ENCODE data around the gene C2orf92. TPM values are rescaled to one million over a fixed set of nuclear protein-coding genes. Genes with fewer than 3 reads are reported as not detected.

Gene C2orf92
- total and polyA plus RNA-seq, 4 donors = 9.2 to 23.2 (median 13.7) TPM

DNA sequence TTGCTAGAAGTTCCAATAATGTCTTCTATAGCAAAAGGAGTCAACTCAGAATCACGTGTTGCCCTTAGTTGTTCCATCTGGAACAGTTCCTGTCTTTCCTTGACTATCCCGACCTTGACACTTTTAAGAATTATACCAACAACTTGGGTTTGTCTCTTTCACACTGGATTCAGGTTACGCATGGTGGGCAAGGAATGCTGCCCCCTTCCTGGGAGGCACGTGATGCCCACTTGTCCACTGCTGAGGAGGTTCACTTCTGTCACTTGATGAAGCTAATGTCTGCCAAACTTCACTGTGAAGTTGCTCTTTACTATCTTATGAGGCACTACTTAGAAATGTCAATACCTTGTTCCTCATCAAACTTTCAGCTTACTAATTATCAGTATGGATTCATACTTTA lies 18.4 kb upstream of the C2orf92 start:
- no peak for DNase-seq (ENCODE audit: low read depth in 4 of 6, low spot score in 6 of 6)
- no peak overlapping the region for H3K4me3 ChIP-seq (ENCODE audit: low read depth, low read length)
- no peaks in the 10 kb centered on the region for H3K27me3 ChIP-seq (ENCODE audit: control insufficient read depth, insufficient read depth, low read length)
- H3K4me1 ChIP-seq (ENCODE audit: control insufficient read depth, insufficient read depth, low read length) = peaks cover 8% of the 10 kb centered on the region
- 85% methylated on average over 4 of the region's 4 CpGs for WGBS (ENCODE audit: insufficient coverage)
- no peak overlapping the region for H3K27ac ChIP-seq (ENCODE audit: low read depth, low read length)
- H3K9me3 ChIP-seq (ENCODE audit: control insufficient read depth, insufficient read depth, low read length) = no peaks in the 10 kb centered on the region
- peaks cover 47% of the 10 kb centered on the region for H3K36me3 ChIP-seq (ENCODE audit: control insufficient read depth, insufficient read depth, low read length)

DNA sequence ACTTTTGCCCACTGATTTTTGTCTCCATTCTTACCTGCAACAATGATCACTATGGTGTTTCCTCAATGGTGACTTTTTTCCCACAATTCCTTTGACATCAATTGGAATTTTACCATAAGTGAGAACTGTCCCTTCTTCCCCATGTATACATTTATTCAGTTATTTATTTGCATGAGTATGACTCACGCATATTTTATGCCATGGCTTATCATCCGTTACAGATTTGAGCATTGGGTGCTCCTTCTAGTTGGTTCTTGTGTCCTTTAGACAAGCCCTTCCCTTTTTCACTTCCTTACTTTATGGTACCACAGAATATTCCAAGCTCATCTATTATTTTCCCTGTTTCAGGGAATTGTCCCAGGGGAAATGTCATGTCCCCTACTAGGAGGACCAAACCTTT lies 16.0 kb upstream of the C2orf92 start:
- WGBS (ENCODE audit: insufficient coverage) = 100% methylated on average over 2 of the region's 2 CpGs
- H3K9me3 ChIP-seq (ENCODE audit: control insufficient read depth, insufficient read depth, low read length) = no peaks in the 10 kb centered on the region
- no peaks in the 10 kb centered on the region for H3K4me1 ChIP-seq (ENCODE audit: control insufficient read depth, insufficient read depth, low read length)
- no peak for DNase-seq (ENCODE audit: low read depth in 4 of 6, low spot score in 6 of 6)
- H3K4me3 ChIP-seq (ENCODE audit: low read depth, low read length) = no peak overlapping the region
- peaks cover 56% of the 10 kb centered on the region for H3K36me3 ChIP-seq (ENCODE audit: control insufficient read depth, insufficient read depth, low read length)
- no peak overlapping the region for H3K27ac ChIP-seq (ENCODE audit: low read depth, low read length)
- no peaks in the 10 kb centered on the region for H3K27me3 ChIP-seq (ENCODE audit: control insufficient read depth, insufficient read depth, low read length)

GRCh38 chr2:97653874-97654273 lies 15.6 kb upstream of the C2orf92 start:
- peaks cover 59% of the 10 kb centered on the region for H3K36me3 ChIP-seq (ENCODE audit: control insufficient read depth, insufficient read depth, low read length)
- no peaks in the 10 kb centered on the region for H3K9me3 ChIP-seq (ENCODE audit: control insufficient read depth, insufficient read depth, low read length)
- no peak for DNase-seq (ENCODE audit: low read depth in 4 of 6, low spot score in 6 of 6)
- no peaks in the 10 kb centered on the region for H3K4me1 ChIP-seq (ENCODE audit: control insufficient read depth, insufficient read depth, low read length)
- no peak overlapping the region for H3K27ac ChIP-seq (ENCODE audit: low read depth, low read length)
- H3K27me3 ChIP-seq (ENCODE audit: control insufficient read depth, insufficient read depth, low read length) = no peaks in the 10 kb centered on the region
- WGBS (ENCODE audit: insufficient coverage) = no CpG with 5 or more reads among the region's 1 CpG
- H3K4me3 ChIP-seq (ENCODE audit: low read depth, low read length) = no peak overlapping the region

DNA sequence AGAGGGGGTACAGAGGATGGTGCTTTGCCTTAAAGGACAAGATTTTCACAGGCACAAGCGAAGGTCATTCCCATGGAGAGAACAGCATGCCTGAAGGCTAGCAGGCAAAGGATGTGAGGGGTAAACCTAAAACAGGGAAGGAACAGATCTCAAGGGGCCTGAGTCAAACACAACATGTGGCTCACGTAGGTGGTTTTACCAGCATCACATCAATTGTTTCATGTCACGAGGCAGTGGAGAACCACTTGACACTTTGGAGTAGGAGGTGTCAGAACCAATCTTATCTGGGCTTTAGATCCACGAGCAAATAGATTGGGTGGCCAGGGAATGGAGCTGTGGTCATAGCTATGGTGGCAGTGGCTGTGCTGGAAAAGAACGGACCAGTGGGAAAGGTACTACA lies 15.2 kb upstream of the C2orf92 start:
- no peaks in the 10 kb centered on the region for H3K4me1 ChIP-seq (ENCODE audit: control insufficient read depth, insufficient read depth, low read length)
- H3K4me3 ChIP-seq (ENCODE audit: low read depth, low read length) = no peak overlapping the region
- H3K36me3 ChIP-seq (ENCODE audit: control insufficient read depth, insufficient read depth, low read length) = peaks cover 60% of the 10 kb centered on the region
- no peaks in the 10 kb centered on the region for H3K27me3 ChIP-seq (ENCODE audit: control insufficient read depth, insufficient read depth, low read length)
- WGBS (ENCODE audit: insufficient coverage) = 97% methylated on average over 4 of the region's 5 CpGs
- H3K27ac ChIP-seq (ENCODE audit: low read depth, low read length) = no peak overlapping the region
- DNase-seq (ENCODE audit: low read depth in 4 of 6, low spot score in 6 of 6) = no peak
- H3K9me3 ChIP-seq (ENCODE audit: control insufficient read depth, insufficient read depth, low read length) = no peaks in the 10 kb centered on the region

GRCh38 chr2:97654791-97655190 lies 14.7 kb upstream of the C2orf92 start:
- H3K27me3 ChIP-seq (ENCODE audit: control insufficient read depth, insufficient read depth, low read length) = no peaks in the 10 kb centered on the region
- H3K27ac ChIP-seq (ENCODE audit: low read depth, low read length) = no peak overlapping the region
- 100% methylated on average over 2 of the region's 2 CpGs for whole genome bisulfite sequencing (ENCODE audit: insufficient coverage)
- no peak for DNase-seq (ENCODE audit: low read depth in 4 of 6, low spot score in 6 of 6)
- no peaks in the 10 kb centered on the region for H3K9me3 ChIP-seq (ENCODE audit: control insufficient read depth, insufficient read depth, low read length)
- peaks cover 60% of the 10 kb centered on the region for H3K36me3 ChIP-seq (ENCODE audit: control insufficient read depth, insufficient read depth, low read length)
- H3K4me3 ChIP-seq (ENCODE audit: low read depth, low read length) = no peak overlapping the region
- no peaks in the 10 kb centered on the region for H3K4me1 ChIP-seq (ENCODE audit: control insufficient read depth, insufficient read depth, low read length)

- DNase-seq (ENCODE audit: low read depth in 4 of 6, low spot score in 6 of 6) = no peak
- Histone ChIP-seq H3K4me3 (ENCODE audit: low read depth, low read length) (no peak overlapping the region), H3K4me1 (ENCODE audit: control insufficient read depth, insufficient read depth, low read length) (peaks cover 11% of the 10 kb centered on the region), H3K27me3 (ENCODE audit: control insufficient read depth, insufficient read depth, low read length) (no peaks in the 10 kb centered on the region), H3K27ac (ENCODE audit: low read depth, low read length) (no peak overlapping the region), H3K36me3 (ENCODE audit: control insufficient read depth, insufficient read depth, low read length) (peaks cover 69% of the 10 kb centered on the region), H3K9me3 (ENCODE audit: control insufficient read depth, insufficient read depth, low read length) (no peaks in the 10 kb centered on the region)
- WGBS (ENCODE audit: insufficient coverage) = 93% methylated on average over 4 of the region's 7 CpGs
Observed at GRCh38 chr2:97656129-97656755, 13.3 kb upstream of the C2orf92 start.

GRCh38 chr2:97656905-97657587 lies 12.5 kb upstream of the C2orf92 start:
- Histone ChIP-seq H3K4me3 (ENCODE audit: low read depth, low read length) (no peak overlapping the region), H3K9me3 (ENCODE audit: control insufficient read depth, insufficient read depth, low read length) (no peaks in the 10 kb centered on the region), H3K27me3 (ENCODE audit: control insufficient read depth, insufficient read depth, low read length) (no peaks in the 10 kb centered on the region), H3K27ac (ENCODE audit: low read depth, low read length) (no peak overlapping the region), H3K4me1 (ENCODE audit: control insufficient read depth, insufficient read depth, low read length) (peaks cover 16% of the 10 kb centered on the region), H3K36me3 (ENCODE audit: control insufficient read depth, insufficient read depth, low read length) (peaks cover 70% of the 10 kb centered on the region)
- 84% methylated on average over 12 of the region's 15 CpGs for WGBS (ENCODE audit: insufficient coverage)
- no peak for DNase-seq (ENCODE audit: low read depth in 4 of 6, low spot score in 6 of 6)

DNA sequence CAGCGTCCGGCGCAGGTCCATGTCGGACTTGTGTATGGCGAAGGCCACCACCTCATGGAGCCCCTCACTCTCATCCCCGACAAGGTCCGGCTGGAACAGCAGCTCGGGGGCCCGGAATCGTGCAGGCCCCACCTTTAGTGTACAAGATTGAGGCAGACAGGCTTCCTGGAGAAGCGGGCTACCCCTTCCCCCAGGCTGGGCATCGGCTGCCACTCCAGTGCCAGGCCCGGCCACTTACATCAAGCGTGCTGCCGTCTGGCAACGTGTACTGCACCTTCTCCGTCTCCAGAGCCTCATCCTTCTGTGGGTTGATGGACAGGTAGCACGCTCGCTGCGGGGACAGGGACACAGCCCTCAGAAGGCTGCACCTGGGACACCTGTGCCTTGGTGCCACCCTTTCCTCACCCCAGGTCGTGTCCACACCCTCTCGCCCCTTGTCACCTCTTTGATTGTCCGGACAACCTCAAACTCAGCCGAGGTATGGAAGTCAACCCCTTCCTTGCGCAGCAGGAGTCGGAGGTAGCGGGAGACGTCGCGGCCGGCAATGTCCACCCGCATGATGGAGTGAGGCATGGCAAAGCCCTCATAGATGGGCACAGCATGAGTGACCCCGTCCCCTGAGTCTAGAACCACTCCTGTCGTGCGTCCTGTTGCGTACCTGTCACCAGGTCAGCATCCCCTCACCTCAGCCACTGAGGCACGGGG lies 11.4 kb upstream of the C2orf92 start:
- peaks cover 70% of the 10 kb centered on the region for H3K36me3 ChIP-seq (ENCODE audit: control insufficient read depth, insufficient read depth, low read length)
- no peaks in the 10 kb centered on the region for H3K9me3 ChIP-seq (ENCODE audit: control insufficient read depth, insufficient read depth, low read length)
- no peak overlapping the region for H3K27ac ChIP-seq (ENCODE audit: low read depth, low read length)
- no peak overlapping the region for H3K4me3 ChIP-seq (ENCODE audit: low read depth, low read length)
- no peaks in the 10 kb centered on the region for H3K27me3 ChIP-seq (ENCODE audit: control insufficient read depth, insufficient read depth, low read length)
- DNase-seq (ENCODE audit: low read depth in 4 of 6, low spot score in 6 of 6) = no peak
- WGBS (ENCODE audit: insufficient coverage) = 94% methylated on average over 34 of the region's 37 CpGs
- H3K4me1 ChIP-seq (ENCODE audit: control insufficient read depth, insufficient read depth, low read length) = peaks cover 27% of the 10 kb centered on the region

GRCh38 chr2:97658691-97659157 lies 10.8 kb upstream of the C2orf92 start:
- DNase-seq (ENCODE audit: low read depth in 4 of 6, low spot score in 6 of 6) = no peak
- Histone ChIP-seq H3K27me3 (ENCODE audit: control insufficient read depth, insufficient read depth, low read length) (no peaks in the 10 kb centered on the region), H3K36me3 (ENCODE audit: control insufficient read depth, insufficient read depth, low read length) (peaks cover 70% of the 10 kb centered on the region), H3K4me3 (ENCODE audit: low read depth, low read length) (no peak overlapping the region), H3K4me1 (ENCODE audit: control insufficient read depth, insufficient read depth, low read length) (peaks cover 29% of the 10 kb centered on the region), H3K27ac (ENCODE audit: low read depth, low read length) (no peak overlapping the region), H3K9me3 (ENCODE audit: control insufficient read depth, insufficient read depth, low read length) (no peaks in the 10 kb centered on the region)
- WGBS (ENCODE audit: insufficient coverage) = 95% methylated on average over 13 of the region's 13 CpGs
